Right lobe of liver (tissue), 6 donors: Measurements from ENCODE around the gene MYH9. TPM values are rescaled to one million over a fixed set of nuclear protein-coding genes. Genes with fewer than 3 reads are reported as not detected.

ENCODE experiments used
- ATAC-seq, 4 donors: fragments of 200-7000 bp; cut with Tn5 transposase; one replicate each; pipeline ENCODE4 v1.9.1; 2020; ENCODE audit warnings: mild to moderate bottlenecking in 4 of 4, moderate library complexity in 4 of 4
- DNase-seq, 3 donors: peaks; one replicate each; pipeline ENCODE4 v3.0.0-alpha.2; 2020
- H3K27ac ChIP-seq, 3 donors: fragments of 200-600 bp; one replicate each; pipeline ENCODE4 v1.8.0; 2022
- H3K27me3 ChIP-seq, 2 donors: fragments of 200-600 bp; one replicate each; pipeline ENCODE4 v1.8.0; 2022
- H3K36me3 ChIP-seq, 4 donors: fragments of 200-600 bp; sonication (generic) in 1 of 4; one replicate each; pipeline versions ENCODE4 v1.5.1 to v1.8.0; 2017 to 2022; ENCODE audit warnings: control low read depth in 1 of 4
- H3K4me1 ChIP-seq, 4 donors: fragments of 200-600 bp; sonication (generic) in 1 of 4; one replicate each; pipeline versions ENCODE4 v1.5.1 to v1.8.0; 2017 to 2022; ENCODE audit warnings: control low read depth in 1 of 4
- H3K4me3 ChIP-seq, 3 donors: fragments of 200-600 bp; one replicate each; pipeline ENCODE4 v1.8.0; 2022
- H3K9me3 ChIP-seq, 4 donors: fragments of 200-600 bp; sonication (generic) in 1 of 4; one replicate each; pipeline versions ENCODE4 v1.5.1 to v1.8.0; 2017 to 2022; ENCODE audit warnings: control low read depth in 1 of 4
- POLR2A ChIP-seq: fragments of 450-650 bp; IDR thresholded peaks from one replicate; pipeline ENCODE4 v1.6.1; 2017; ENCODE audit warnings: antibody characterized with exemption, mild to moderate bottlenecking
- WGBS: methylation state at CpG from one replicate; pipeline ENCODE4 v1.1.6; 2018; ENCODE audit warnings: low coverage, low lambda C conversion rate; ENCODE audit not compliant: insufficient coverage; ENCODE audit errors: missing lambda C conversion rate; 5-methylcytosine and 5-hydroxymethylcytosine counted together
- intact Hi-C, 2 donors: fragments of 100-400 bp; cut with DNase I; formaldehyde crosslinking; loops; one replicate each; pipeline versions ENCODE4 v1.11.2 to v1.14.1; 2022
- total RNA-seq, 6 experiments: library from RNA; depleted of rRNA in 2 of 6; stranded (reverse); fragments of >200 nt in 2 of 6; fragmentation: NEBNext Ultra II Directional in 3 of 6; extraction: Animal tissue kit (Norgen Biotek cat#: 25700) in 3 of 6; gene quantifications; one replicate each; pipeline versions ENCODE4 v1.1.0 to v1.2.4, GENCODE V29; 2016 to 2023
- TF ChIP-seq, protein P1 (sequence below), 4 donors: fragments of 200-600 bp in 3 of 4; fragments of 450-650 bp in 1 of 4; IDR thresholded peaks; one replicate each; pipeline versions ENCODE4 v1.5.1 to v1.8.0; 2016 to 2022; ENCODE audit warnings: antibody characterized with exemption in 4 of 4, mild to moderate bottlenecking in 2 of 4
- donor health status: DM: no; HTN: yes; CAD: no.
- donor health status: DM: no; HTN: no; CAD: no.
- donor health status: DM: no; HTN: no; CAD: no.
- donor health status: DM: no; HTN: yes; CAD: no.
- donor health status: DM: no; HTN: yes; CAD: no.

The MYH9 gene
- total RNA-seq, 6 experiments from 2014 or later = 168 to 435 (median 222) TPM

- intact Hi-C loops = no loop called here
- Histone ChIP-seq H3K9me3 (no peaks in the 10 kb centered on the region), H3K4me1 (peaks cover 0 to 82% (median 46%) of the 10 kb centered on the region in 4 donors), H3K36me3 (no peaks in the 10 kb centered on the region), H3K4me3 (no peak overlapping the region), H3K27ac (peak overlapping the region; percentile 51 to 97 (median 60)), H3K27me3 (no peaks in the 10 kb centered on the region)
- ATAC-seq (no peak), DNase-seq (no peak)
- TF ChIP-seq POLR2A = no peak
- TF ChIP-seq, protein P1, sequence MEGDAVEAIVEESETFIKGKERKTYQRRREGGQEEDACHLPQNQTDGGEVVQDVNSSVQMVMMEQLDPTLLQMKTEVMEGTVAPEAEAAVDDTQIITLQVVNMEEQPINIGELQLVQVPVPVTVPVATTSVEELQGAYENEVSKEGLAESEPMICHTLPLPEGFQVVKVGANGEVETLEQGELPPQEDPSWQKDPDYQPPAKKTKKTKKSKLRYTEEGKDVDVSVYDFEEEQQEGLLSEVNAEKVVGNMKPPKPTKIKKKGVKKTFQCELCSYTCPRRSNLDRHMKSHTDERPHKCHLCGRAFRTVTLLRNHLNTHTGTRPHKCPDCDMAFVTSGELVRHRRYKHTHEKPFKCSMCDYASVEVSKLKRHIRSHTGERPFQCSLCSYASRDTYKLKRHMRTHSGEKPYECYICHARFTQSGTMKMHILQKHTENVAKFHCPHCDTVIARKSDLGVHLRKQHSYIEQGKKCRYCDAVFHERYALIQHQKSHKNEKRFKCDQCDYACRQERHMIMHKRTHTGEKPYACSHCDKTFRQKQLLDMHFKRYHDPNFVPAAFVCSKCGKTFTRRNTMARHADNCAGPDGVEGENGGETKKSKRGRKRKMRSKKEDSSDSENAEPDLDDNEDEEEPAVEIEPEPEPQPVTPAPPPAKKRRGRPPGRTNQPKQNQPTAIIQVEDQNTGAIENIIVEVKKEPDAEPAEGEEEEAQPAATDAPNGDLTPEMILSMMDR (IDR thresholded peaks at IDR 0.05) = no peak
- WGBS = 60% methylated on average over 5 of the region's 6 CpGs
These were observed 31.9 kb downstream of the MYH9 start for GRCh38 chr22:36355894-36356293.

- no peak for ATAC-seq
- no peak for DNase-seq
These were observed 32.4 kb downstream of the MYH9 start for GRCh38 chr22:36355362-36355761.

GRCh38 chr22:36352803-36353507, 34.8 kb downstream of the MYH9 start:
- H3K4me3 ChIP-seq = no peak overlapping the region
- DNase-seq = peak; percentile 86 to 95 (median 93)
- no peak for TF ChIP-seq POLR2A
- TF ChIP-seq, protein P1 (IDR thresholded peaks at IDR 0.05) = no peak
- H3K27ac ChIP-seq = peak overlapping the region; percentile 94 to 99 (median 97)
- H3K9me3 ChIP-seq = no peaks in the 10 kb centered on the region
- H3K36me3 ChIP-seq = peaks cover 0 to 5% (median 0%) of the 10 kb centered on the region in 4 donors
- intact Hi-C loops = no loop called here
- H3K27me3 ChIP-seq = no peaks in the 10 kb centered on the region
- H3K4me1 ChIP-seq = peaks cover 0 to 79% (median 36%) of the 10 kb centered on the region in 4 donors
- ATAC-seq = peak; percentile 71 to 85 (median 78)
- 34% methylated on average over 4 of the region's 16 CpGs for WGBS

More at GRCh38 chr22:36355362-36355761, 32.4 kb downstream of the MYH9 start:
- H3K27me3 ChIP-seq = no peaks in the 10 kb centered on the region
- H3K36me3 ChIP-seq = no peaks in the 10 kb centered on the region
- H3K4me3 ChIP-seq = no peak overlapping the region
- intact Hi-C loops = no loop called here
- WGBS = 33% methylated on average over 6 of the region's 6 CpGs
- peak overlapping the region; percentile 51 to 97 (median 60) for H3K27ac ChIP-seq
- H3K9me3 ChIP-seq = no peaks in the 10 kb centered on the region
- H3K4me1 ChIP-seq = peaks cover 0 to 83% (median 46%) of the 10 kb centered on the region in 4 donors
- TF ChIP-seq, protein P1 (IDR thresholded peaks at IDR 0.05) = no peak
- TF ChIP-seq POLR2A = no peak

GRCh38 chr22:36351921-36352802, 35.6 kb downstream of the MYH9 start:
- H3K9me3 ChIP-seq = no peaks in the 10 kb centered on the region
- intact Hi-C loops = no loop called here
- H3K4me1 ChIP-seq = peaks cover 0 to 79% (median 36%) of the 10 kb centered on the region in 4 donors
- H3K27ac ChIP-seq = peak overlapping the region; percentile 94 to 99 (median 97)
- ATAC-seq (peak; percentile 54 to 74 (median 66)), DNase-seq (peak; percentile 72 to 92 (median 83))
- peak overlapping the region in 1 of 3 donors; percentile 19 for H3K4me3 ChIP-seq
- H3K36me3 ChIP-seq = peaks cover 0 to 6% (median 0%) of the 10 kb centered on the region in 4 donors
- 20% methylated on average over 13 of the region's 22 CpGs for WGBS
- peak; percentile 54 for TF ChIP-seq POLR2A
- TF ChIP-seq, protein P1 (IDR thresholded peaks at IDR 0.05) = no peak
- no peaks in the 10 kb centered on the region for H3K27me3 ChIP-seq
